K562 (cell line): ENCODE data around the gene OR8B8. TPM values are rescaled to one million over a fixed set of nuclear protein-coding genes. Genes with fewer than 3 reads are reported as not detected.

Source experiments
- FOXJ3 ChIP-seq: sonication (generic); formaldehyde crosslinking; IDR thresholded peaks from 2 replicates; pipeline ENCODE4 v1.4.0; 2020; ENCODE audit warnings: mild to moderate bottlenecking, missing genetic modification reagents
- KAT8 ChIP-seq: fragments of 450-650 bp; IDR thresholded peaks from 2 replicates; pipeline ENCODE4 v1.6.1; 2016; ENCODE audit warnings: low read depth, mild to moderate bottlenecking
- KLF1 ChIP-seq: fragments of 450-650 bp; IDR thresholded peaks from 2 replicates; pipeline ENCODE4 v1.6.1; 2016; ENCODE audit warnings: missing genetic modification characterization, missing compliant biosample characterization
- NFE2 ChIP-seq: IDR thresholded peaks from 2 replicates; pipeline ENCODE4 v1.6.1; 2014; ENCODE audit warnings: antibody characterized with exemption, low read depth
- POU5F1 ChIP-seq: fragments of 150-350 bp; IDR thresholded peaks from 2 replicates; pipeline ENCODE4 v1.6.1; 2014; ENCODE audit warnings: borderline replicate concordance, low read length, low read depth, mild to moderate bottlenecking; ENCODE audit not compliant: partially characterized antibody
- SIRT6 ChIP-seq: IDR thresholded peaks from one replicate; pipeline ENCODE4 v1.6.1; 2012; ENCODE audit warnings: low read depth, mild to moderate bottlenecking, control low read depth, inconsistent platforms, low read length, moderate library complexity
- STAT5B ChIP-seq: fragments of 250-450 bp; sonication (Bioruptor Pico); IDR thresholded peaks from 2 replicates; pipeline ENCODE4 v1.8.0; 2021; ENCODE audit warnings: mild to moderate bottlenecking, inconsistent platforms
- SUPT5H ChIP-seq: fragments of 450-650 bp; IDR thresholded peaks from 2 replicates; pipeline ENCODE4 v1.6.1; 2016
- ZFP36 ChIP-seq: fragments of 150-350 bp; IDR thresholded peaks from 2 replicates; pipeline ENCODE4 v1.6.1; 2018; ENCODE audit warnings: low read length, low read depth; ENCODE audit not compliant: partially characterized antibody
- ZNF174 ChIP-seq: fragments of 250-450 bp; sonication (Bioruptor Pico); IDR thresholded peaks from 2 replicates; pipeline ENCODE4 v1.4.0; 2020; ENCODE audit warnings: mild to moderate bottlenecking
- polyA plus RNA-seq, 8 experiments: library from polyadenylated mRNA; depleted of rRNA in 4 of 8; stranded (reverse) in 5 of 8; unstranded in 3 of 8; fragments of >200 nt; fragmentation: Nextera tagmentation in 2 of 8; fragmentation: Illumina TruSeq in 1 of 8; extraction: Ambion mirVana in 2 of 8; extraction: Trizol in 1 of 8; gene quantifications; 2 replicates each; pipeline versions ENCODE4 v1.2.1 to v1.2.3, GENCODE V29; 2011 to 2014; ENCODE audit warnings: inconsistent platforms in 1 of 8, missing spikeins in 1 of 8
- total RNA-seq, 7 experiments: library from RNA; depleted of rRNA in 6 of 7; stranded (reverse); fragments of >200 nt in 6 of 7; fragmentation: Illumina TruSeq in 2 of 7; extraction: Trizol in 2 of 7; gene quantifications; 2 replicates each; pipeline versions ENCODE4 v1.2.1 to v1.2.3, GENCODE V29; 2011 to 2021; ENCODE audit warnings: low replicate concordance in 1 of 7
- TF ChIP-seq, protein P1 (sequence below): fragments of 450-650 bp; IDR thresholded peaks from 2 replicates; pipeline ENCODE4 v1.6.1; 2016; ENCODE audit warnings: mild to moderate bottlenecking, moderate library complexity
- TF ChIP-seq, protein P2 (sequence below): fragments of 450-650 bp; IDR thresholded peaks from 2 replicates; pipeline ENCODE4 v1.6.1; 2018; ENCODE audit not compliant: partially characterized antibody

Gene OR8B8
- total and polyA plus RNA-seq, 9 of the 15 experiments (the other 6 are each of a cell fraction or from before 2014, with no cell fraction given), result 0.18 TPM; not detected in 8

DNA sequence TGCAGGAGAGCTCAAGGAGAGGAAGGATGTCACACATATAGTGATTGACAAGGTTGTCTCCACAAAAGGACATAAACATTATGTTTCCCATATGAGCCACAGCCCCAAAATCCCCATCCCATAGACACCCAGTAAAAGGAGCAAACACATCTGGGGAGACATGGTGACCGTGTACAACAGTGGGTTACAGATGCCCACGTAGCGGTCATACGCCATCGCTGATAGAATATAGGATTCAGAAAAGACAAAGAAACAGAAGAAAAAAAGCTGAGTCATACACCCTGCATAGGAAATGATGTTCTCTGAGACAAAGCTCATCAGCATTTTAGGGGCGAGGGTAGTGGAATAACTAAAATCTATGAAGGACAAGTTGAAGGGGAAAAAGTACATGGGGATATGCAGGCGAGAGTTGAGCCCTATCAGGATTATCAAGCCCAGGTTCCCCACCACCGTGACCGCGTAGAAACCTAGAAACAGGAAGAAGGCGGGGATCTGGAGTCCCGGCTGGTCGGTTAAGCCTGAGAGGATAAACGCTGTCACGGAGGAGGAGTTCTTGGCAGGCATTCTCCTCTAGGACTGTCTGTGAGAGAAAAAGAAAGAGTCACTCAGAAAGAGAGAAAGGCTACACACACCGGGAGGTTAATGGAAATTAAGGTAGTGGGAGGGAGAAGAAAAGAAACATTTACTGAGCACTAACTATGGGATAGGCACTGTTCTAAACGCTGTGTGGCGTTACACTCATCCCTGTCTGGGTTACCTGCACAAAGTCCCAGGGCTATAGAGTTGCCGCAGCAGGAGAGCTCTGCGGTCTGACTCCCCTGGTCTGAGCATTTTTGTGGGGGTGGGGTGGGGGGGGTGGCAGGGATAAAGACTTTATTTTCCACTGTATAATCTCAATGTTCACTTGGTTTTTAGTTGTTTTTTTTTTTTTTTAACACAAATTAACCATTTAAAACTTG, 36.1 kb upstream of the OR8B8 start (continued):
- TF ChIP-seq, protein P1, sequence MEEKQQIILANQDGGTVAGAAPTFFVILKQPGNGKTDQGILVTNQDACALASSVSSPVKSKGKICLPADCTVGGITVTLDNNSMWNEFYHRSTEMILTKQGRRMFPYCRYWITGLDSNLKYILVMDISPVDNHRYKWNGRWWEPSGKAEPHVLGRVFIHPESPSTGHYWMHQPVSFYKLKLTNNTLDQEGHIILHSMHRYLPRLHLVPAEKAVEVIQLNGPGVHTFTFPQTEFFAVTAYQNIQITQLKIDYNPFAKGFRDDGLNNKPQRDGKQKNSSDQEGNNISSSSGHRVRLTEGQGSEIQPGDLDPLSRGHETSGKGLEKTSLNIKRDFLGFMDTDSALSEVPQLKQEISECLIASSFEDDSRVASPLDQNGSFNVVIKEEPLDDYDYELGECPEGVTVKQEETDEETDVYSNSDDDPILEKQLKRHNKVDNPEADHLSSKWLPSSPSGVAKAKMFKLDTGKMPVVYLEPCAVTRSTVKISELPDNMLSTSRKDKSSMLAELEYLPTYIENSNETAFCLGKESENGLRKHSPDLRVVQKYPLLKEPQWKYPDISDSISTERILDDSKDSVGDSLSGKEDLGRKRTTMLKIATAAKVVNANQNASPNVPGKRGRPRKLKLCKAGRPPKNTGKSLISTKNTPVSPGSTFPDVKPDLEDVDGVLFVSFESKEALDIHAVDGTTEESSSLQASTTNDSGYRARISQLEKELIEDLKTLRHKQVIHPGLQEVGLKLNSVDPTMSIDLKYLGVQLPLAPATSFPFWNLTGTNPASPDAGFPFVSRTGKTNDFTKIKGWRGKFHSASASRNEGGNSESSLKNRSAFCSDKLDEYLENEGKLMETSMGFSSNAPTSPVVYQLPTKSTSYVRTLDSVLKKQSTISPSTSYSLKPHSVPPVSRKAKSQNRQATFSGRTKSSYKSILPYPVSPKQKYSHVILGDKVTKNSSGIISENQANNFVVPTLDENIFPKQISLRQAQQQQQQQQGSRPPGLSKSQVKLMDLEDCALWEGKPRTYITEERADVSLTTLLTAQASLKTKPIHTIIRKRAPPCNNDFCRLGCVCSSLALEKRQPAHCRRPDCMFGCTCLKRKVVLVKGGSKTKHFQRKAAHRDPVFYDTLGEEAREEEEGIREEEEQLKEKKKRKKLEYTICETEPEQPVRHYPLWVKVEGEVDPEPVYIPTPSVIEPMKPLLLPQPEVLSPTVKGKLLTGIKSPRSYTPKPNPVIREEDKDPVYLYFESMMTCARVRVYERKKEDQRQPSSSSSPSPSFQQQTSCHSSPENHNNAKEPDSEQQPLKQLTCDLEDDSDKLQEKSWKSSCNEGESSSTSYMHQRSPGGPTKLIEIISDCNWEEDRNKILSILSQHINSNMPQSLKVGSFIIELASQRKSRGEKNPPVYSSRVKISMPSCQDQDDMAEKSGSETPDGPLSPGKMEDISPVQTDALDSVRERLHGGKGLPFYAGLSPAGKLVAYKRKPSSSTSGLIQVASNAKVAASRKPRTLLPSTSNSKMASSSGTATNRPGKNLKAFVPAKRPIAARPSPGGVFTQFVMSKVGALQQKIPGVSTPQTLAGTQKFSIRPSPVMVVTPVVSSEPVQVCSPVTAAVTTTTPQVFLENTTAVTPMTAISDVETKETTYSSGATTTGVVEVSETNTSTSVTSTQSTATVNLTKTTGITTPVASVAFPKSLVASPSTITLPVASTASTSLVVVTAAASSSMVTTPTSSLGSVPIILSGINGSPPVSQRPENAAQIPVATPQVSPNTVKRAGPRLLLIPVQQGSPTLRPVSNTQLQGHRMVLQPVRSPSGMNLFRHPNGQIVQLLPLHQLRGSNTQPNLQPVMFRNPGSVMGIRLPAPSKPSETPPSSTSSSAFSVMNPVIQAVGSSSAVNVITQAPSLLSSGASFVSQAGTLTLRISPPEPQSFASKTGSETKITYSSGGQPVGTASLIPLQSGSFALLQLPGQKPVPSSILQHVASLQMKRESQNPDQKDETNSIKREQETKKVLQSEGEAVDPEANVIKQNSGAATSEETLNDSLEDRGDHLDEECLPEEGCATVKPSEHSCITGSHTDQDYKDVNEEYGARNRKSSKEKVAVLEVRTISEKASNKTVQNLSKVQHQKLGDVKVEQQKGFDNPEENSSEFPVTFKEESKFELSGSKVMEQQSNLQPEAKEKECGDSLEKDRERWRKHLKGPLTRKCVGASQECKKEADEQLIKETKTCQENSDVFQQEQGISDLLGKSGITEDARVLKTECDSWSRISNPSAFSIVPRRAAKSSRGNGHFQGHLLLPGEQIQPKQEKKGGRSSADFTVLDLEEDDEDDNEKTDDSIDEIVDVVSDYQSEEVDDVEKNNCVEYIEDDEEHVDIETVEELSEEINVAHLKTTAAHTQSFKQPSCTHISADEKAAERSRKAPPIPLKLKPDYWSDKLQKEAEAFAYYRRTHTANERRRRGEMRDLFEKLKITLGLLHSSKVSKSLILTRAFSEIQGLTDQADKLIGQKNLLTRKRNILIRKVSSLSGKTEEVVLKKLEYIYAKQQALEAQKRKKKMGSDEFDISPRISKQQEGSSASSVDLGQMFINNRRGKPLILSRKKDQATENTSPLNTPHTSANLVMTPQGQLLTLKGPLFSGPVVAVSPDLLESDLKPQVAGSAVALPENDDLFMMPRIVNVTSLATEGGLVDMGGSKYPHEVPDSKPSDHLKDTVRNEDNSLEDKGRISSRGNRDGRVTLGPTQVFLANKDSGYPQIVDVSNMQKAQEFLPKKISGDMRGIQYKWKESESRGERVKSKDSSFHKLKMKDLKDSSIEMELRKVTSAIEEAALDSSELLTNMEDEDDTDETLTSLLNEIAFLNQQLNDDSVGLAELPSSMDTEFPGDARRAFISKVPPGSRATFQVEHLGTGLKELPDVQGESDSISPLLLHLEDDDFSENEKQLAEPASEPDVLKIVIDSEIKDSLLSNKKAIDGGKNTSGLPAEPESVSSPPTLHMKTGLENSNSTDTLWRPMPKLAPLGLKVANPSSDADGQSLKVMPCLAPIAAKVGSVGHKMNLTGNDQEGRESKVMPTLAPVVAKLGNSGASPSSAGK, result no peak
- no peak for TF ChIP-seq ZFP36
- no peak for TF ChIP-seq FOXJ3 (CRISPR knock-in tag)
- no peak for TF ChIP-seq SIRT6
- TF ChIP-seq ZNF174 (CRISPR knock-in tag), result no peak
- TF ChIP-seq, protein P2, sequence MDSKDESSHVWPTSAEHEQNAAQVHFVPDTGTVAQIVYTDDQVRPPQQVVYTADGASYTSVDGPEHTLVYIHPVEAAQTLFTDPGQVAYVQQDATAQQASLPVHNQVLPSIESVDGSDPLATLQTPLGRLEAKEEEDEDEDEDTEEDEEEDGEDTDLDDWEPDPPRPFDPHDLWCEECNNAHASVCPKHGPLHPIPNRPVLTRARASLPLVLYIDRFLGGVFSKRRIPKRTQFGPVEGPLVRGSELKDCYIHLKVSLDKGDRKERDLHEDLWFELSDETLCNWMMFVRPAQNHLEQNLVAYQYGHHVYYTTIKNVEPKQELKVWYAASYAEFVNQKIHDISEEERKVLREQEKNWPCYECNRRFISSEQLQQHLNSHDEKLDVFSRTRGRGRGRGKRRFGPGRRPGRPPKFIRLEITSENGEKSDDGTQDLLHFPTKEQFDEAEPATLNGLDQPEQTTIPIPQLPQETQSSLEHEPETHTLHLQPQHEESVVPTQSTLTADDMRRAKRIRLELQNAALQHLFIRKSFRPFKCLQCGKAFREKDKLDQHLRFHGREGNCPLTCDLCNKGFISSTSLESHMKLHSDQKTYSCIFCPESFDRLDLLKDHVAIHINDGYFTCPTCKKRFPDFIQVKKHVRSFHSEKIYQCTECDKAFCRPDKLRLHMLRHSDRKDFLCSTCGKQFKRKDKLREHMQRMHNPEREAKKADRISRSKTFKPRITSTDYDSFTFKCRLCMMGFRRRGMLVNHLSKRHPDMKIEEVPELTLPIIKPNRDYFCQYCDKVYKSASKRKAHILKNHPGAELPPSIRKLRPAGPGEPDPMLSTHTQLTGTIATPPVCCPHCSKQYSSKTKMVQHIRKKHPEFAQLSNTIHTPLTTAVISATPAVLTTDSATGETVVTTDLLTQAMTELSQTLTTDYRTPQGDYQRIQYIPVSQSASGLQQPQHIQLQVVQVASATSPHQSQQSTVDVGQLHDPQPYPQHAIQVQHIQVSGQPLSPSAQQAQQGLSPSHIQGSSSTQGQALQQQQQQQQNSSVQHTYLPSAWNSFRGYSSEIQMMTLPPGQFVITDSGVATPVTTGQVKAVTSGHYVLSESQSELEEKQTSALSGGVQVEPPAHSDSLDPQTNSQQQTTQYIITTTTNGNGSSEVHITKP, result no peak
- no peak for TF ChIP-seq STAT5B (CRISPR knock-in tag)
- TF ChIP-seq SUPT5H, result peak; percentile 40
- peak; percentile 94 for TF ChIP-seq NFE2
- TF ChIP-seq KAT8, result no peak
- no peak for TF ChIP-seq KLF1 (tag)
- no peak for TF ChIP-seq POU5F1
